Esophagus muscularis mucosa (tissue), 3 donors: Measurements from ENCODE around the gene SIGLEC10.

ENCODE experiments used
- CTCF ChIP-seq, 3 experiments: fragments of 200-600 bp in 2 of 3; fragments of 450-650 bp in 1 of 3; sonication (generic) in 2 of 3; IDR thresholded peaks; one replicate each; pipeline ENCODE4 v1.5.1; 2017 to 2019; ENCODE audit warnings: antibody characterized with exemption in 3 of 3, mild to moderate bottlenecking in 2 of 3, moderate library complexity in 1 of 3
- POLR2A ChIP-seq: fragments of 450-650 bp; IDR thresholded peaks from one replicate; pipeline ENCODE4 v1.6.1; 2017; ENCODE audit warnings: antibody characterized with exemption, moderate library complexity, mild to moderate bottlenecking, low read depth

- TF ChIP-seq CTCF (IDR thresholded peaks at IDR 0.05) (no peak), POLR2A (no peak)
Measured at GRCh38 chr19:51430221-51430620, 12.8 kb upstream of the SIGLEC10 start.
